Vagina (tissue), 2 donors: ENCODE data around the gene FCAMR.

Experiments
- CTCF ChIP-seq, 3 experiments: fragments of 450-650 bp in 2 of 3; fragments of 200-600 bp in 1 of 3; sonication (generic) in 1 of 3; IDR thresholded peaks; one replicate each; pipeline ENCODE4 v1.5.1; 2017 to 2019; ENCODE audit warnings: antibody characterized with exemption in 3 of 3, mild to moderate bottlenecking in 2 of 3, moderate library complexity in 2 of 3
- POLR2A ChIP-seq, 2 donors: fragments of 450-650 bp; IDR thresholded peaks; one replicate each; pipeline ENCODE4 v1.6.1; 2017; ENCODE audit warnings: antibody characterized with exemption in 2 of 2, mild to moderate bottlenecking in 2 of 2, moderate library complexity in 2 of 2

DNA sequence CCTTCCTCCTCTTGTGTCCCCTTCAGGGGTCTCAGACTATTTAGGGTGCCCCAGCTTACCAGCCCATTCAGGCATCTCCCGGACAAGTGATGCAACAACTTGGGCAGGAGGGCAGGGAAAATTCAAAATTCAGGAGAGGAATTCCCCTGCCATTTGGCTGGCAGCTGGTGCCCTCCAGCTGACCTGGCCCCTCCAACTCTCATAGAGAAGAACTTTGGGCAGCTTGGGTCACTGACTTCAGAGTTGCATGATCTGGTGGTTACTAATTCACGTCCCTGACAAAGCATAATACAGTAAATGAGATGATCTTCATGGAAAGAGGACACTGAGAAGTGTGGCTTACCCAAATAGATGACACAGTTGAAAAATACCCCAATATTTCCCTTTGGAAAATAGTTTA, at the start of gene FCAMR:
- no peak for TF ChIP-seq CTCF (IDR thresholded peaks at IDR 0.05)
- TF ChIP-seq POLR2A (IDR thresholded peaks at IDR 0.05), result no peak
